ENCODE data around the gene PAX9.

The PAX9 gene

DNA sequence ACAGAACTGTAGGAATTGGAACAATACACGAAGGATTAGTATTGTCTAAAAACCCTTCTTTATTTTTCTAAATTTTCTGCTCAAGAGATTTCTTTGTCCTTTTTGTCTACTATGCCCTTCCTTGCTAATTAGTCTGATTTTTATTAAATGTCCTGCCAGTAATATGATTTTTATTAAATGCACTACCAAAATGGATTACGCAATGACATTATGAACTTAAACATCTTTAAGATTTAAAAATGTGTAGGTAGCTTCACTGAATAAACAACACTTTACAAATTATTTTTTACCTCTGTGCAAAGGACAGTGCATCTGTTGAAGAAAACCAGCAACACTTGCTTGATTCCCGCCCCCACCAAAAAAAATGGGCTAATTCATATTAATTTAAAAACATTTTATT, 8.2 kb upstream of the PAX9 start:
- TF ChIP-seq, protein P1, sequence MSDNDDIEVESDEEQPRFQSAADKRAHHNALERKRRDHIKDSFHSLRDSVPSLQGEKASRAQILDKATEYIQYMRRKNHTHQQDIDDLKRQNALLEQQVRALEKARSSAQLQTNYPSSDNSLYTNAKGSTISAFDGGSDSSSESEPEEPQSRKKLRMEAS (IDR thresholded peaks at IDR 0.05), result no peak
- TF ChIP-seq FOXM1 (IDR thresholded peaks at IDR 0.05; ENCODE audit: borderline replicate concordance, low read depth) (no peak), ZBTB7A (IDR thresholded peaks at IDR 0.05; ENCODE audit: low read depth) (no peak), CEBPB (IDR thresholded peaks at IDR 0.05) (no peak), TEAD4 (IDR thresholded peaks at IDR 0.05) (no peak), EGR1 (IDR thresholded peaks at IDR 0.05) (no peak), TCF12 (IDR thresholded peaks at IDR 0.05; ENCODE audit: low read depth) (no peak), YY1 (IDR thresholded peaks at IDR 0.05; ENCODE audit: low read depth) (no peak), TAF1 (IDR thresholded peaks at IDR 0.05; ENCODE audit: low read depth) (no peak), NFIC (IDR thresholded peaks at IDR 0.05) (no peak)
- TF ChIP-seq, protein P2, sequence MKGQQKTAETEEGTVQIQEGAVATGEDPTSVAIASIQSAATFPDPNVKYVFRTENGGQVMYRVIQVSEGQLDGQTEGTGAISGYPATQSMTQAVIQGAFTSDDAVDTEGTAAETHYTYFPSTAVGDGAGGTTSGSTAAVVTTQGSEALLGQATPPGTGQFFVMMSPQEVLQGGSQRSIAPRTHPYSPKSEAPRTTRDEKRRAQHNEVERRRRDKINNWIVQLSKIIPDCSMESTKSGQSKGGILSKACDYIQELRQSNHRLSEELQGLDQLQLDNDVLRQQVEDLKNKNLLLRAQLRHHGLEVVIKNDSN (IDR thresholded peaks at IDR 0.05), result no peak
- TF ChIP-seq, protein P3, sequence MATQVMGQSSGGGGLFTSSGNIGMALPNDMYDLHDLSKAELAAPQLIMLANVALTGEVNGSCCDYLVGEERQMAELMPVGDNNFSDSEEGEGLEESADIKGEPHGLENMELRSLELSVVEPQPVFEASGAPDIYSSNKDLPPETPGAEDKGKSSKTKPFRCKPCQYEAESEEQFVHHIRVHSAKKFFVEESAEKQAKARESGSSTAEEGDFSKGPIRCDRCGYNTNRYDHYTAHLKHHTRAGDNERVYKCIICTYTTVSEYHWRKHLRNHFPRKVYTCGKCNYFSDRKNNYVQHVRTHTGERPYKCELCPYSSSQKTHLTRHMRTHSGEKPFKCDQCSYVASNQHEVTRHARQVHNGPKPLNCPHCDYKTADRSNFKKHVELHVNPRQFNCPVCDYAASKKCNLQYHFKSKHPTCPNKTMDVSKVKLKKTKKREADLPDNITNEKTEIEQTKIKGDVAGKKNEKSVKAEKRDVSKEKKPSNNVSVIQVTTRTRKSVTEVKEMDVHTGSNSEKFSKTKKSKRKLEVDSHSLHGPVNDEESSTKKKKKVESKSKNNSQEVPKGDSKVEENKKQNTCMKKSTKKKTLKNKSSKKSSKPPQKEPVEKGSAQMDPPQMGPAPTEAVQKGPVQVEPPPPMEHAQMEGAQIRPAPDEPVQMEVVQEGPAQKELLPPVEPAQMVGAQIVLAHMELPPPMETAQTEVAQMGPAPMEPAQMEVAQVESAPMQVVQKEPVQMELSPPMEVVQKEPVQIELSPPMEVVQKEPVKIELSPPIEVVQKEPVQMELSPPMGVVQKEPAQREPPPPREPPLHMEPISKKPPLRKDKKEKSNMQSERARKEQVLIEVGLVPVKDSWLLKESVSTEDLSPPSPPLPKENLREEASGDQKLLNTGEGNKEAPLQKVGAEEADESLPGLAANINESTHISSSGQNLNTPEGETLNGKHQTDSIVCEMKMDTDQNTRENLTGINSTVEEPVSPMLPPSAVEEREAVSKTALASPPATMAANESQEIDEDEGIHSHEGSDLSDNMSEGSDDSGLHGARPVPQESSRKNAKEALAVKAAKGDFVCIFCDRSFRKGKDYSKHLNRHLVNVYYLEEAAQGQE (IDR thresholded peaks at IDR 0.05; ENCODE audit: low read depth), result no peak

DNA sequence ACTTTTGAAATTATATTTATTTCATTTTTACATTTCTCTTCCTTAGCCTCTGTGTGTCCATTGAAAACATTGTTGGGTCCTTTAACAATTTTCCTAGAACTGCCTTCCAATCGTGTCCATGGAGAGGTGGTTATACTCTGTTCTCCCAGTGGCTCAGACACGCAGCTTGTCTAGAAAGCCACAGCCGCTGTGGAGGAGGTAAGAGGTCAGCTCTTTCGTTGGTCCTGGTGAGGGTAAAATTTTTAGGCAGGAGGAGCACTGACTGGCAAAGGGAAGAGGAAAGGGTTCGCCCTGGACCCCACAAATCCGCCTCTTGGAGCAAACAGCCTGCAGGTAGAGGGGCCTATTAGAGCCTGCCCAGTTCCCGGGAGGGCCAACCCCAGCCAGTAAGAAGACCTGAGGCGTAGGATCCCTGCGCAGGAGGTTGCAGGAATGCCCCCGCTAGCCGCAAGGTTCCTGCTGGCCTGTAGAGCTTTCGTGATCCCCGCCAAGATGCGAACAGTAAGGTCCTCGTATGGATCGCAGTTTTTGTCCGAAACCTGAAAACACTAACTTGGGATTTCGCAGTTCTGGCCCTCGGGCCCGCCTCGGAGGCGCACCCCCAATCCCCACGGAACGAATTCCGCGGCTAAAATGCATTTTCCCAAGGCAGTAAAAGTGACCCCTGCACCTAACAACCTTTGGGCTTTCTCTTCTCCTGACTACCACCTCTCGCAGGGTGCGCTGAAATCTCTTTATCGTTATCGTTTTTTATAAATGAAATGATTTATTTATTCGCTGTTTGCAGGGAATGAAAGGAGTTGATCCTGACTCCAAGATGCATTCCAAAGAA, 7.5 kb upstream of the PAX9 start:
- TF ChIP-seq YY1 (IDR thresholded peaks at IDR 0.05; ENCODE audit: low read depth) (no peak), TEAD4 (IDR thresholded peaks at IDR 0.05) (no peak), EGR1 (IDR thresholded peaks at IDR 0.05) (no peak), NFIC (IDR thresholded peaks at IDR 0.05) (no peak), CREB1 (IDR thresholded peaks at IDR 0.05; ENCODE audit: low read depth) (no peak), EP300 (IDR thresholded peaks at IDR 0.05; ENCODE audit: borderline replicate concordance) (no peak), ZBTB7A (IDR thresholded peaks at IDR 0.05; ENCODE audit: low read depth) (no peak), RAD21 (IDR thresholded peaks at IDR 0.05; ENCODE audit: low read depth) (no peak), TAF1 (IDR thresholded peaks at IDR 0.05; ENCODE audit: low read depth) (no peak), FOXM1 (IDR thresholded peaks at IDR 0.05; ENCODE audit: borderline replicate concordance, low read depth) (no peak), CEBPB (IDR thresholded peaks at IDR 0.05) (no peak), TCF12 (IDR thresholded peaks at IDR 0.05; ENCODE audit: low read depth) (no peak)
- TF ChIP-seq, protein P1 (IDR thresholded peaks at IDR 0.05), result no peak
- TF ChIP-seq, protein P2 (IDR thresholded peaks at IDR 0.05), result no peak
- TF ChIP-seq, protein P3 (IDR thresholded peaks at IDR 0.05; ENCODE audit: low read depth), result no peak

DNA sequence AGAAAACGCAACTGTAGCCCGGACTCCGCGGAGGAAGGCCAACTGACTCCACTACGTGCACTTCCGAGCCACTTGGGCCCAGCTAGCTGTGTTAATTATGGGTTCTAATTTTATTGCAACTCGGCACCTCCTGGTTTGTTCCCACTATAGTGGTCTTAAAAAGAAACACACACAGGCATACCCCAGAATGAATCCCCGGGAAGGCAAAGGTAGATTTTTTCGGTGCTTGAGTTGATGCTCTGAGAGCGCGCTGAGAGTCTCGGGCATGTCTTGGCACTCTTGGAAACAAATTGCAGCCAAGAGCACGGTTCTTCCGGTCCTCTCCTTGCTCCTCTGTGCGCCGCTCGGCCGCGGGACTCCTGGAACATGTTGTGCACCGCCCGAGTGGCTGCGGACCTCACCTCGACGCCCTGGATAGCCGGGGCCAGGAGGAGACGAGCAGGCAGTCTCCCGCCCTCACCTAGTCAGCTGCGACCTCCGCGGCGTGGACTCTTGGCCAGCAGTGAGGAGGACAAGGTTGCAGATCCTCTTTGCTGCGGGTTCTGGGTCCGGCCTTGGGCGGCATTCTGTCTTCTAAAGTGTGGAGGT, 6.8 kb upstream of the PAX9 start:
- no peak for TF ChIP-seq TAF1 (IDR thresholded peaks at IDR 0.05; ENCODE audit: low read depth)
- TF ChIP-seq, protein P3 (IDR thresholded peaks at IDR 0.05; ENCODE audit: low read depth), result no peak

DNA sequence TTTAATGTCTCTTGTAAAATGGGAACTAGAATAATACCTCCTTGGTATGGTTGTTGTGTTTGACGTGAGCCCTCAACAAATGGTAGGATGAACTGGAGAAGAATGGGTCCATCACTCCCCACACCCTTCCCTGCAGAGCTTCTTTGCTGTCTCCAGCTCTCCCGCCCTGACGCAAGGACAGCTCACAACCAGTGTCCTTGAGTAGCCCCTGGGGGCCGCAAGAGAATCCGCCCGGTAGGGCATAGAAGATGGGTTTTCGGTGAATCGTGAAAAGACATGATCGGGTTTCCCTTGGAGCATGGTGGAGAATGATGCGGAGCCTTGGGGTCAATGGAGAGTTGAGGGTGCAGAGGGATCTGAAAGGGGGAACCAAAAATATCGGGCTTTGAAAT, 6.1 kb upstream of the PAX9 start:
- TF ChIP-seq, protein P1 (IDR thresholded peaks at IDR 0.05), result no peak
- no peak for TF ChIP-seq CEBPB (IDR thresholded peaks at IDR 0.05)
- TF ChIP-seq EGR1 (IDR thresholded peaks at IDR 0.05), result no peak
- TF ChIP-seq TAF1 (IDR thresholded peaks at IDR 0.05; ENCODE audit: low read depth), result no peak
- TF ChIP-seq EP300 (IDR thresholded peaks at IDR 0.05; ENCODE audit: borderline replicate concordance), result no peak
- no peak for TF ChIP-seq TEAD4 (IDR thresholded peaks at IDR 0.05)
- no peak for TF ChIP-seq YY1 (IDR thresholded peaks at IDR 0.05; ENCODE audit: low read depth)
- no peak for TF ChIP-seq FOXM1 (IDR thresholded peaks at IDR 0.05; ENCODE audit: borderline replicate concordance, low read depth)
- no peak for TF ChIP-seq TCF12 (IDR thresholded peaks at IDR 0.05; ENCODE audit: low read depth)
- no peak for TF ChIP-seq ZBTB7A (IDR thresholded peaks at IDR 0.05; ENCODE audit: low read depth)
- no peak for TF ChIP-seq CREB1 (IDR thresholded peaks at IDR 0.05; ENCODE audit: low read depth)
- no peak for TF ChIP-seq RAD21 (IDR thresholded peaks at IDR 0.05; ENCODE audit: low read depth)
- TF ChIP-seq, protein P2 (IDR thresholded peaks at IDR 0.05), result no peak
- TF ChIP-seq NFIC (IDR thresholded peaks at IDR 0.05), result no peak
- TF ChIP-seq, protein P3 (IDR thresholded peaks at IDR 0.05; ENCODE audit: low read depth), result no peak
